HepG2 (cell line): Measurements from ENCODE around the gene WNT6. TPM values are rescaled to one million over a fixed set of nuclear protein-coding genes. Genes with fewer than 3 reads are reported as not detected.

Source experiments
- ATAC-seq: fragments of 200-7000 bp; cut with Tn5 transposase; 3 replicates; pipeline ENCODE4 v1.9.1; 2020; ENCODE audit warnings: mild to moderate bottlenecking, moderate library complexity
- BruUV-seq: library from RNA; stranded (reverse); fragments of 400-500 nt; replicated peaks from 2 replicates; lab custom pipeline; 2021; lab: Mats Ljungman, UMichigan
- CTCF ChIA-PET: fragments of 300-600 bp; formaldehyde crosslinking; extraction: SDS; loops from one replicate; lab custom pipeline; 2021; ENCODE audit warnings: low total read pairs, inconsistent platforms, low intra/inter-chr PET ratio; lab: Yijun Ruan, JAX
- POLR2A ChIA-PET: fragments of 350-600 bp; sonication (Branson Sonifier 250); formaldehyde crosslinking; loops from one replicate; lab custom pipeline; 2020; ENCODE audit warnings: antibody characterized with exemption, inconsistent platforms; lab: Yijun Ruan, JAX
- DNase-seq: peaks from one replicate; pipeline ENCODE4 v3.0.0-alpha.2; 2015; ENCODE audit warnings: low spot score
- FAIRE-seq: peaks from 3 replicates; lab custom pipeline; 2011; peaks lifted over from hg19 to GRCh38; lab: Jason Lieb, UNC
- H2AFZ ChIP-seq: one replicate; pipeline ENCODE4 v1.6.1; 2011; ENCODE audit warnings: low read length, inconsistent platforms
- H3K27ac ChIP-seq: fragments of 300-600 bp; 3 replicates; pipeline ENCODE4 v1.8.0; 2011; ENCODE audit warnings: mixed run types, mild to moderate bottlenecking, mixed read lengths, low read length, inconsistent platforms; ENCODE audit not compliant: insufficient read depth; ENCODE audit errors: extremely low read length
- H3K27me3 ChIP-seq, 2 experiments: fragments of 200-600 bp in 1 of 2; 2 replicates in 1 of 2; 3 replicates in 1 of 2; pipeline versions ENCODE4 v1.6.0 to v1.8.0; 2011; ENCODE audit warnings: low read length in 2 of 2, mild to moderate bottlenecking in 2 of 2, moderate library complexity in 2 of 2, inconsistent platforms in 1 of 2; ENCODE audit not compliant: insufficient read depth in 2 of 2, control insufficient read depth in 1 of 2
- H3K36me3 ChIP-seq, 2 experiments: fragments of 200-600 bp in 1 of 2; replicated peaks in 1 of 2; 2 replicates in 1 of 2; 3 replicates in 1 of 2; pipeline versions ENCODE4 v1.5.1 to v1.8.0; 2011; ENCODE audit warnings: low read length in 2 of 2, inconsistent platforms in 1 of 2; ENCODE audit not compliant: insufficient read depth in 2 of 2, control insufficient read depth in 1 of 2
- H3K4me1 ChIP-seq: 2 replicates; pipeline ENCODE4 v1.5.1; 2012; ENCODE audit warnings: low read length, inconsistent platforms; ENCODE audit not compliant: insufficient read depth
- H3K4me2 ChIP-seq: 2 replicates; pipeline ENCODE4 v1.6.0; 2011; ENCODE audit warnings: low read depth, low read length, inconsistent platforms
- H3K4me3 ChIP-seq, 3 experiments: fragments of 200-600 bp in 1 of 3; sonication (generic), shearing (Covaris generic) in 1 of 3; replicated peaks in 1 of 3; 2 replicates each; pipeline ENCODE4 v1.5.1; 2011 to 2016; ENCODE audit warnings: low read length in 3 of 3, inconsistent platforms in 2 of 3, low read depth in 2 of 3, mild to moderate bottlenecking in 2 of 3, control low read depth in 1 of 3, mixed read lengths in 1 of 3; ENCODE audit not compliant: insufficient read depth in 1 of 3
- H3K79me2 ChIP-seq: one replicate; pipeline ENCODE4 v1.6.1; 2011; ENCODE audit warnings: low read length, inconsistent platforms; ENCODE audit not compliant: insufficient read depth
- H3K9ac ChIP-seq: 2 replicates; pipeline ENCODE4 v1.6.0; 2011; ENCODE audit warnings: mild to moderate bottlenecking, low read depth, low read length, inconsistent platforms; ENCODE audit not compliant: insufficient read depth
- H3K9me3 ChIP-seq: 2 replicates; pipeline ENCODE4 v1.5.1; 2012; ENCODE audit warnings: mild to moderate bottlenecking, low read length
- H4K20me1 ChIP-seq: 2 replicates; pipeline ENCODE4 v1.6.0; 2011; ENCODE audit warnings: inconsistent platforms, mild to moderate bottlenecking, low read length, moderate library complexity; ENCODE audit not compliant: insufficient read depth
- NFATC3 ChIP-seq: sonication (generic); formaldehyde crosslinking; IDR thresholded peaks from 2 replicates; pipeline ENCODE4 v1.5.1; 2020; ENCODE audit warnings: mild to moderate bottlenecking, missing genetic modification reagents
- NR3C1 ChIP-seq: sonication (generic); formaldehyde crosslinking; IDR thresholded peaks from 2 replicates; pipeline ENCODE4 v1.4.0; 2020; ENCODE audit warnings: missing genetic modification reagents
- TFAP4 ChIP-seq: sonication (generic); IDR thresholded peaks from 2 replicates; pipeline ENCODE4 v1.6.1; 2016; ENCODE audit warnings: low read depth, borderline replicate concordance
- THAP7 ChIP-seq: sonication (generic); formaldehyde crosslinking; IDR thresholded peaks from 2 replicates; pipeline ENCODE4 v1.8.1; 2023; ENCODE audit warnings: mild to moderate bottlenecking, missing genetic modification reagents
- ZBTB1 ChIP-seq: sonication (generic); formaldehyde crosslinking; IDR thresholded peaks from 2 replicates; pipeline ENCODE4 v1.4.0; 2020; ENCODE audit warnings: missing genetic modification reagents, borderline replicate concordance
- ZNF17 ChIP-seq: sonication (generic); formaldehyde crosslinking; IDR thresholded peaks from 2 replicates; pipeline ENCODE4 v1.5.0; 2020; ENCODE audit warnings: mild to moderate bottlenecking, missing genetic modification reagents
- WGBS: methylation state at CpG from one replicate; pipeline ENCODE4 v1.1.6; 2017; ENCODE audit warnings: low lambda C conversion rate; 5-methylcytosine and 5-hydroxymethylcytosine counted together
- in situ Hi-C: cut with HindIII; loops from 2 replicates; pipeline ENCODE4 v1.10.0; 2017; ENCODE audit warnings: low pct_unique_long_range_greater_than_20kb; ENCODE audit not compliant: extremely low pct_ligation_motif_present
- intact Hi-C: fragments of 100-400 bp; cut with micrococcal nuclease; formaldehyde crosslinking; loops from one replicate; pipeline ENCODE4 v1.10.0; 2022; ENCODE audit not compliant: unreplicated experiment
- polyA plus RNA-seq, 8 experiments: library from polyadenylated mRNA; depleted of rRNA in 3 of 8; stranded (reverse) in 7 of 8; unstranded in 1 of 8; fragments of >200 nt; fragmentation: Illumina TruSeq in 4 of 8; extraction: Trizol in 4 of 8; gene quantifications; 2 replicates each; pipeline versions ENCODE4 v1.2.1 to v1.2.3, GENCODE V29; 2011 to 2016; ENCODE audit warnings: low read depth in 4 of 8, missing spikeins in 1 of 8, mixed read lengths in 1 of 8; ENCODE audit not compliant: insufficient read depth in 1 of 8
- total RNA-seq, 5 experiments: library from RNA; depleted of rRNA; stranded (reverse); fragments of >200 nt; fragmentation: Illumina TruSeq; extraction: Trizol; gene quantifications; 2 replicates each; pipeline ENCODE4 v1.2.3, GENCODE V29; 2016; ENCODE audit warnings: low read depth in 1 of 5
- TF ChIP-seq, protein P1 (sequence below): IDR thresholded peaks from 2 replicates; pipeline ENCODE4 v1.6.1; 2016; ENCODE audit warnings: low read depth, borderline replicate concordance

Gene WNT6
- total and polyA plus RNA-seq, 2 of the 13 experiments (the other 11 are each of a cell fraction or from before 2014, with no cell fraction given): 0.20 TPM; not detected in 1

- TF ChIP-seq THAP7 (no peak), TFAP4 (no peak), ZBTB1 (no peak)
- TF ChIP-seq, protein P1, sequence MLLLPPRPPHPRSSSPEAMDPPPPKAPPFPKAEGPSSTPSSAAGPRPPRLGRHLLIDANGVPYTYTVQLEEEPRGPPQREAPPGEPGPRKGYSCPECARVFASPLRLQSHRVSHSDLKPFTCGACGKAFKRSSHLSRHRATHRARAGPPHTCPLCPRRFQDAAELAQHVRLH (CRISPR knock-in tag): no peak
Observed at GRCh38 chr2:218815649-218816048, 44.0 kb upstream of the WNT6 start (continued).

- ATAC-seq: no peak
- H3K9ac ChIP-seq: no peak overlapping the region
- 90% methylated on average over 2 of the region's 2 CpGs for WGBS
- no peak overlapping the region for H3K27ac ChIP-seq
- intact Hi-C loops: no loop called here
- POLR2A ChIA-PET: interaction anchor here (1.0 to 1.3 kb wide), 3 partner anchors 59 to 71 kb away, joined by 3 read pairs; no protein-coding TSS in a partner anchor
- FAIRE-seq: no peak
- DNase-seq: no peak
- CTCF ChIA-PET: no interaction called here
- H3K36me3 ChIP-seq: peaks cover 43 to 73% of the 10 kb centered on the region in 2 experiments
- H3K9me3 ChIP-seq: no peaks in the 10 kb centered on the region
- no peak overlapping the region for H3K4me2 ChIP-seq
- no peak overlapping the region for H3K4me3 ChIP-seq
- in situ Hi-C loops: no loop called here
- TF ChIP-seq NR3C1: no peak
- no peak for TF ChIP-seq ZNF17 (CRISPR knock-in tag)
- TF ChIP-seq NFATC3 (CRISPR knock-in tag): no peak
- H2AFZ ChIP-seq: no peak overlapping the region
- no peaks in the 10 kb centered on the region for H3K79me2 ChIP-seq
- no peaks in the 10 kb centered on the region for H3K27me3 ChIP-seq
- no TSS peak for BruUV-seq
- H3K4me1 ChIP-seq: peaks cover 9% of the 10 kb centered on the region
- H4K20me1 ChIP-seq: no peaks in the 10 kb centered on the region
Observed at GRCh38 chr2:218816561-218817011, 43.0 kb upstream of the WNT6 start.
